CD1c-positive myeloid dendritic cell (primary cell): Measurements from ENCODE around the gene C10orf90.

Source experiments
- DNase-seq: peaks from one replicate; pipeline ENCODE4 v3.0.0-alpha.2; 2016; ENCODE audit errors: extremely low spot score

C10orf90 gene

DNA sequence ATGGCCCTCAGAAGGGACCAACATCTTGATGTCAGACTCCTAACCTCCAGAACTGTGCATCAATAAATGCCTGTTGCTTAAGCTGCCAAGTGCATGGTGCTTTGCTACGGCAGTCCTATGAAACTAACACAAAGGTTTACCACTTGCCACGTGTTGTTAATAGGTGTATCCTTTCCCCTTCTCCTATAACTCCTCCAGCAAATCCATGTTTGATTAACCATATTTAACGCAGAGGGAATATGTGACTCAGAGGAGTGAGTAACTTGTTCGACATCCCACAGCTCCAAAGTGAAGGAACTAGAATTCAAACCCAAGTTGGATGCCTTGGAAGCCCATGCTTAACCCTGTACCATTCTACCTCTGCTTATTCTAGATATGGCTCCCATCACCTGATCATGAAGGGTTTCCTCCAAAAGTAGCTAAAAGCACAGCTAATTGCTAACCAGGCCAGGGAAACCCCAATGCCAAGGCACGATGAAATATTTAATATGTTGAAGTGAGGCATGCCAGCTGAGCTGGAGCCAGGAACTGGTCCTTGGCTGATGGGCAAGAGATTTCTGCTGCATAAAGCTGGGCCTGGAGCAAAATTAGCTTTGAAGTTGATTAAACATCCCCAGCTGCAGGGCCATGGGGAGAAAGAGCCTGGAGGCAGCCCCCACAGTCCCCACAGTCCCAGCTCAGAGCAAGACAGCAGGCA lies 131.9 kb downstream of the C10orf90 start:
- no peak for DNase-seq

DNA sequence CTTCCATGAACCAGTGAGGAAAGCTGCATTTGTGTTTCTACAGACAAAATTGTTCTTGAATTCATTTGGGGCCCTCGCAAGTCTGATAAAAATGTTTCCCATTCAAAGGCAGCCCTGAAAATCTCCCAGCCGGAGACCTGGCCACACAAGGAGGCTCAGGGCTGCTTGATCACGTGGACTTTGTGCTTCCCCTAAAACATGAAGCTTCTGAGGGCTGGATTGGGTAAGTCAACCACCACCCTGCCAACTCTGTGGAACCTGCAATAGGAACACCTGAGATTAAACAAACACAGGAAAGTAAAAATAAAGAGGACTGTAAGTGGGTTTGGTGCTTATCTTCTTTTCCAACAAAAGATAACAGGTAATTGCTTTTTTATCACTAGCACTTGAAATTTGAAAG lies 133.8 kb downstream of the C10orf90 start:
- no peak for DNase-seq

DNA sequence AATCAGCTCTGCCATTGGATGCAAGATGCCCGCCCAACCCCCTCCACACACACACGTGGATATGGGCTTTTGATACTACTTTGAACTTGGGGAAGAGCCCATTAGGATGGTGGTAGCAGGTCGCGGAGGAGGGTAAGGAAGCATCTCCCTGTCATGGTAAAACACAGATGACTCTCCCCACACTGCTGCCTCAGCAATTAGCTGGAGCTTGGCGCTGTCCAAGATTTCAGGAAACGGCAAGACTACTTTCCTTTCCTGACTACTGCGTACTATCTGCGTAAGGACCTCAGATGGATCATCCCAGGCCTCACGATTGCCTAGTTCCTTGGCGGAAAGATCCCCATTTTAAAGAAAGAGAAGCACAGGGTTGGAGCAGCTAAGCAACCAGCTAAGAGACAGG lies 134.3 kb downstream of the C10orf90 start:
- no peak for DNase-seq

DNA sequence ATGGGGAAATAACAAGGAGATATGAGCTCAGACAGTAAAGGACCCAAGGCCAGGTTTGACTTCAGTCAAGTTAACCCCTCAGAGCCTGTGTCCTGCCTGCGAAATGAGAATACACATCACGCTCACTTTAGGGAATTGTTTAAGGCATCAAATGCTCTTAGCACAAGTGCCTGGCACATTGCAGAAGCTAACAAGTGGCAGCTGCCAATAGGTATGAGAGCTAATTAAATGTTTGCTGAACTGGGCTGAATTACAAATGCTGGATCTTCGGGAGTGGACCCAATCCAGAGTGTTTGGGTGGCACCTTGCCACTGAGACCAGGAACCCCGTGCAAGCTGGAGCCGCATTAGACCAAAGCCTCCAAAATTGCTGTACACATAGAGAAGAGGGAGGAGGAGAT lies 136.8 kb downstream of the C10orf90 start:
- no peak for DNase-seq

DNA sequence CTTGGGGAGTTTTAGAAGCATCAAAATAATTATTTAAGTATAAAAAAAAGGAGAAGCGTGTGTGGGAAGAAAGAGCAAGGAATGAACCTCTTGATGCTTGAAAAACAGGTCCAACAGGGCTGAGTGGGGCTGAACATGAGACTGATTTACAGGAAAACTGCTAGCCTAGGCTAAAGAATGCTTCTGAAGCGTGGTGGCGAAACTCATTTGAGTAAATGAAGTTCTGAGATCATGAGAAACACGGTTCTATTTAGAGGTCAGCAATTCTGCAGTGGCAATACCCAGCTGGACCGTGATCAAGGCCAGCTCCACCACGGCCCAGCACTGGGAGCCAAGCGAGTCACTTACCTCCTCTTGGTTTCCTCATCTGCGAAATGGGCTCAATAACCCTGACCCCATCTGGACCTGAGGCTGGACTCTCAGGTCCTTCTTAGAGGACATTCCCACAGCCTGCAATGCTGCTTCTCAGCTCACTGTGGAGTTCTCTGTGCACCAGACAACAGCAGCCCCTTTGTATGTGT lies 142.1 kb downstream of the C10orf90 start:
- no peak for DNase-seq

DNA sequence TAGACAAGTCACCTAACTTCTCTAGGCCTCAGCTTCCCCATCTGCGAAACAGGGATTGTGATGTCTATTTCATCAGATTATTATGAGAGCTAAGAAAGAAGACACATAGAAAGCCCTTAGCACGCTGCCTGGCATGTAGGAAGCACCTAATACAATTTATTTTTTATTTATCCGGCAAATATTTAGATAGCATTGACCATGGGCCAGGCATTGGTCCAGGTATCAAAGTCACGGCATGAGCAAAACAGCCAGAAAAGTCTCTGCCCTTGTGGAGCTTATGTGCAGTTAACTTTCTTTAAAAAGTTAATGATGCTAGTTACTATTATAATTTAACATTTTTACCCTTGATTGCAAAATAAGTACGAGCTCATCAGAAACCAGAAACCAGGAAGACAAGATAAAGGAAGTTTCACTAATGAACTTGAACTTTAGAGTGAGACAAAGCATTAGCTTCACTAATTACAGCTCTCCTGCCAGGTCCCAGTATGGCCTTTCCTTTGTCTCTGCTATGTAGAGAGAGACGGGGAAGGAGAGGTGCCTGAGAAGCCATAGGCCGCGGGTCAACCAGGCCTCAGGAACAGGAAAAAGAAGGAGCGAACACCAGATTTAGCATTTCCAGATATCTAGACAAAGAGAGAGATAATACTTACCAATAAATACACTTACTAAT lies 142.7 kb downstream of the C10orf90 start:
- no peak for DNase-seq

DNA sequence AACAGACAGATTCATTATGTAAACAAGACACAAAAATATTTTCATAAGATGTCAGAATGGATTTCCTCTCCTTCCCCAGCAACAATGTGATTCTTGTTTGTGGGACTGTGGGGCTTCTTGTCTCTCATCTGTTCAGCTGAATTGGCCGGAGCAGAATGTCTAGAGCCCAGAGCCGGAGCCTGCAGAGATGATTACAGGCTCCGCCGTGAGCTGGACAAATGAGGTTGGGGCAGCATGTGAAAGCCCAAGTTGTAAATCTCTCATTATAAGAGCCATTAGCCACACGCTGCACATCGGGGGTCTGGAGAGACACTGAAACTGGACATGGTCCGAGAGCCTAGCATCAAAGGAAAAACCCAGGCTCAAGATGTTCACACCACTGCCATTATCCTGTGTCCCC lies 145.2 kb downstream of the C10orf90 start:
- DNase-seq = no peak

DNA sequence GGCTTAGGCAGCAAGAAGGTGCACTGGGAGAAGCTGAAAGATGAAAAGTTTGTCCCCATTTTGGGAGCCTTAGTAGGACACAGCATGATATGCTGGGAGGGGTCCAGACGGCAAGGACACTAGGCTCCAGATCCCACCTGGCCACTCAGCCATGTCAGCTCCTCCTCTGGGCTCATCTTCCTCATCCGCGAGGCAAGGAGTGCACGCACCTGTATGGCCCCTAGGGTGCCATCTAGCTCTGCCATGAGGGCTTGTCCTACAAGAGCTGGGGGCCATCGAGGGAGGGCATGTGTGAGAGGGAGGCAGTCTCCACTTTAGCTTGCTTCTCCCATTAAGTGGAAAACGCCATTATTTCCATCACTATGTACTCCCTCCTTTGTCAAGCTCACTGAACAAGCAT lies 146.0 kb downstream of the C10orf90 start:
- no peak for DNase-seq

DNA sequence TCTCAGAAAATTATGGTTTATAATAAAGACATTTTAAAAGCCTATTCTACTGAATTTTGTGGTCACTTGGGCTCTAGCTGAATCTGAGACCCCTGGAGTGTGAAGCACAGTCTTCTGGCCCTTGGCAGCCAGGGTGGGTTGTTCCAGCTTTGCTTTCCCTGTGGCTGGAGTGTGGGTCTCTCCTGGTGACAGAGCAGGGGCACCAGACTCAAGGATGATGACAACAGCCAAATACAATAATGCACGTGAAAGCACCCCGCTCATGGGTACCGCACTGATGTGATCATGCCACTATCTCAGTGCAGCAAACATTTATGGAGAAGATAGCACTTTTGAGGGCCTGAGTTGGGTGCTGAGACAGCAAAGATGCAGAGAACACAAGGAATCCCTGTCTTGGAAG lies 147.4 kb downstream of the C10orf90 start:
- DNase-seq = no peak

DNA sequence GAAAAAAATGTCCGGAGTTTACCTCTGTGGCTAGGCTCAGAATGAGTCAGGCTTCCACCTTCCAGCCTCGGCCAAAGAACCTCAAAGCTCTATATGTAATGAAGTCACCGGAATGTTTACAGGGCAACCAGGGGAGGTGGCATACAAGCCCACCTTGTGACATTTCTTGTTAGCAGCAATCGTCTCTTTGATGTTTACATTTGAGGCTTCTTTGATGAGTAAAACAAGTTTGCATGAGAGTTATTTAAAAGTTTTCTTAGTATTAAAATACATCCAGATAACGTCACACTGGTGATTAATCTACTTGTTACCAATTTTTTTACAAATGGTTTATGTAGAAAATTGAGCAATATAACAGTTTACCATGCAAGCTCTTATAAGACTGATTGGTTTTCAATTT lies 149.1 kb downstream of the C10orf90 start:
- DNase-seq = no peak

DNA sequence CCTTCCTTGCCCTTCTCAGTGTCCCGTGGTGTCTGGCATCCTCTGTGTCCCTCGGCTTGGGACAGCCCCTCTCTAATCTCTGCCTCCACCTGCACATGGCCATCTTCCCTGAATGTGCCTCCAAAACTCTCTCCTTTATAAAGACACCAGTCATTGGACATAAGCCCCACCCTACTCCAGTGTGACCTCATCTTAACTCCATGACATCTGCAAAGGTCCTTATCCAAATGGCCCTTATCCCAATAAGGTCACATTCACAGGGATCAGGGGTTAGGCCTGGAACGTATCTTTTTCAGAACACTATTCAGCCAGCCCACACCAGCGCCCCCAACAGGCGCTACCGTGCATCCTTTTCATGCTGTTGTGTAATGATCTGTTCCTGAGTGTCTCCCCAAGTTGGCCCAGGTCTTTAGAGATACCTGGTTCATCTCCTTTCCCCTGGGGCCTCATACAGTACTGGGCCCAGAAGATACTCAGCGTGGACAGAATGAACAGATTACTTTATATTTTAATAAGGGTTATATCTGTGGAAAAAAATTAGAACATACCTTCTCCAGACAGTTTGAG lies 149.7 kb downstream of the C10orf90 start:
- no peak for DNase-seq

DNA sequence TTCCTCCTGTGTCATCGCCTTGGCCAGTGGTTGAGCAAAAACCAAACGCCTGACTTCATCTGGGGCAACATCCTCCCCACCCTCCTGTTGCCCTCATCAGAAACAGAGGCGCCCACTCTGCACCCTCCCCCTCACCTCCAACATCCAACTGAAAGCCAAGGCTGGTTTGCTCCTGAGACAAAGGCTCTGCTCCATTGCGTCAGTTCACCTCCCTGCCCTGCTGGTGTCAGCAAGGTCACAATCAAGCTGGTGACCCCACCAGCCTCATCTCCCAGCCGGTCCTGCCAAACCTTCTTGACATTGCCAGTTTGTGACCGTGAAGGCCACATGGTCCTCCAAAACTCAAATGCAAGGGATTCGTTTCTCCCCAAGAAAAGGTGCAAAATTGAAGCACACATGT lies 150.5 kb downstream of the C10orf90 start:
- no peak for DNase-seq

DNA sequence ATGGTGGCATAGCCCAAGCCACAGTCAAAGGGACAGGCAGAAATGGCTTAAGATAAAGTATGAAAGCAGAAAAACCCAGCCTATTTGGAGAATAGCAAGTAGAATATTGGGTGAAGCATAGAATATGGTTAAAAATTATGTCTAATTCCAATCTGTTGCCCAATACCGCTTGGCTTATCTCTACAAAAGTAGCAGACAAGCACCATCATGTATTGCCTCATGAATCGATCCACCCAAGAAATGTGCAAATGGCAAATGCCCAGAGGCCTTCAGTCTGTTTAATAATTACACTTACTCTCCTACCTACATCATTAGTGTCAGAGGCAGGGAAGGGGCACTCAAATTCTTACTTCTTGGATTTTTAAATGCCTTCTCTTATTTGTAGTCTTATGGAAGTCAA lies 151.3 kb downstream of the C10orf90 start:
- no peak for DNase-seq

DNA sequence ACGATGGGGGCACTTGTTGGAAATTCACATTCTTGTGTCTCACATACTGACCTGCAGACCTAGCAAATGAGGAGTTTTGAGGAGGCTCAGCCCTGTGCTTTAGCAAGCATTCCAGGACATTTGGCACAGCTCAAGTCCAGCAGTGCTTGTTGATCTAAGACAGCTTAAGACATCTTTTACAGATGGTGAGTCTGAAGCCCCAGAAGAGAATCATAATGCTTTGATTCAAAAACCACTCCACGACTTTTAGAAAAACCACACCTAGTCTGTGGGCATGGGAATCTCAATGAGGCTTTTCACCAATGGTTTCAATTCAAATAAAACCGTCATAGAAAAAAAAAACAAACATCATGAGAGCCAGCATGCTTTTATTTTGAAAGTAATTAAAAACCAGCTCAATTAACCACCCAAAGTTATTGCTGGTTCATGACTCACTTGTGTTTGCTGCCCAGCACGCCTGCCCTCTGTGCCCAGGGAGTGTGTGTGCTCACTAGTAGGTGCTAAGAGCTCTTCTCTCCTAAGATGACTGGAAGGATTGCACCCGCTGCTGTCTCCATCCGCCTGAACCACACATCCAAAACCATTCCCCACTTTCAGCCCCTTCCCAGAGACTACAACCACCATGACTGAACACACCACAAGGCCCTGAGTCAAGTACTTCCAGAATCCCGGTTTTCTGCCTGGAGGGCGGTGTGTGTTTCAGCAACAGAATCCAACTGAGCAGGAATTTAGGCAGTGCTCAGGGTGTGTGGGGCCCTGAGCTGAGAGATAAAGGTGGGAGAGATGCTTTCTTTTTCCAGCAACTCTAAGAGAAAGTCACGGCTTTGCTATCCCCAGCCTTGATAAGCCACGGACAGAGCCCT lies 152.0 kb downstream of the C10orf90 start:
- DNase-seq = no peak

DNA sequence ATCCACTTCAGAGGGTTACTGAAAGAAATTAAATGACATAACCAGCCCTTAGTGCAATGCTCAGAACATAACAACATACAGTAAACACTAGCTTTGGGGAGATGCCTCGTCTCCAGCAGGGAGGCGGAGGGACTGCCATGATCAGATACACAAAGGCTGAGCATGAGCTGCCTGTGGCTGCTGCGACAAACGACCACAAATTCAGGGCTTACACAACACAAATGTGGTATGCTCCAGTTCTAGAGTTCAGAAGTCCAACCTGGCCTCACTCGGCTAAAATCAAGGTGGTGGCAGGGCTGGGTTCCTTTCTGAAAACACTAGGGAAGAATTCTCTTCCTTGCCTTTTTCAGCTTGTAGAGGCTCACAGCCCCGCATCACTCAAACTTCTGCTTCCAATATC lies 154.0 kb downstream of the C10orf90 start:
- DNase-seq = no peak

DNA sequence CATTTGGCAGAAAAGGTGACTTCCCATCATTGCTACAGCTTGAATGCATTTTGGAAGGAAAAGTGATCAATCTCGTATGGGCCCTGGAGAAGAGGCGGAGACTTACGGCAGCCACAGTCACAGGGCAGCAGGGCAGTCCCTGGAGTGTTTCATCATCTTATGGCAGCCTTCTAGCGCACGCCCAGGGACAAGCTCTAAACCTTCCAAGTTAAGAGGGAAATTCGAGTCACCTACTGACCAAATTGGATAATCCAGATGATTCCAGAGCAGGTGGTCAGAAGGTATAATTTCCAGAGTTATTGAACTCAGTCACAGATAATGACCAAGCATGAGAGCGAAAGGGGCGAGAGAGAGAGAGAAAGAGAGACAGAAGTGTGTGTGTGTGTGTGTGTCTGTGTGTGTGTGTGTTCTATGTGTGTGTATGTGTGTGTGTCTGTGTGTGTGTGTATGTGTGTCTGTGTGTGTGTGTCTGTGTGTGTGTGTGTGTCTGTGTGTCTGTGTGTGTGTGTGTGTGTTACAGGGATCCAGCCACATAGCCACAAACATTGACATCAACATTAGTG lies 158.5 kb downstream of the C10orf90 start:
- no peak for DNase-seq

DNA sequence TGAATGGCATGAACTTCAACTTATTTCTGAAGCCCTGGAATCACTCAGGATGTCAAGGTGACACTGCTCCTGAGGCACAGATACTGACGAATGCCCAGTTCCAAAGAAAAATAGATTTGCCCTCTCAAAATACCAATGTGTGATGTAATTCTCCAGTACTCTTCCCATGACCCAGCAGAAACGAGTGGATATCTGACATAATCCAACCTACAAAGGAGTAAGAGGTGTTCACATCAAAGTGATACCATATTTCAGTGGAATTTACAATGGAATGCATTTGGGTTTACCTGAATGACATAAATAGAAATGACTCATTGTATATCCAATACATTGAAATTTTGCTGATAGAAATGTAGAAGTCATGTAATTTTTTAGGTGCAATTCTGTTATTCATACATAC lies 161.3 kb downstream of the C10orf90 start:
- no peak for DNase-seq

DNA sequence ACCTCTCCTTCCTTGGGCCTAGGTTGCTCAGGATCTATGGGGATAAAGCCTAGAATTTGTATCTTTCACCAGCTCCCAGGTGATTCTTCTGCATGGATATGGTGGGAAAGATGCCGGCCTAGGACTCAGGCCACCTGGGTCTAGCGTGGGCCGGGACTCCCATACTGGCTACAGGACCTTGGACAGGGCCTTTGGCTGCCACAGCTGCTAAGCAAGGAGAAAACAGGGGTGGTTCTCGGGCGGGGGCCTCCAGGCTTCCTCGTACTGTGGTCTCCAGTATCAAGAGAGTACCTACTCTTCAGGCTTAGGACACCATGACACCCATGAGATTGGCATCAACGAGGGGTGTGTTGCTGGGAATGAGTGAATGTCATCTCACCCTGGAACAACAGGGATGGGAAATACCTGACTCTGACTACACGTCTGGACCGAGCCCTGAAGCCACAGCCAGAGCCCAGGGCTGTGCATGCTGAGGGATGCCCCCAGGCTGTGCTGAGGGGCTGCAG lies 161.9 kb downstream of the C10orf90 start:
- no peak for DNase-seq

DNA sequence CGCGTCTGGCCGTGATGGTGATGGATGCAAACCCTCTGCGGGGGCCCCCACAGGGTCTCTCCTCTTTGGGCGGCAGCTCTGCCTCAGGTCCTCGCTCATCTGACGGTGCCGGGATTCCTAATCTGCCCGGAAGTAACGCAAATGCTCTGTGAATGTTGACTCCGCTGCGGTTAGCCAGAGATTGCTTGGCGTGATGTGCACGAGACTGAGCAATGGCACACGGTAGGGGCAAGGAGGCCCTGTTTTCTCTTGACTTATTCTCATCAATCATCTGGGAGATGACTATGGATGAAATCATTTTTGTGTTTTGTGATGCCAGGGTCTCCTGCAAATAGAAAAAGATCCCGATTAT lies 165.8 kb downstream of the C10orf90 start:
- no peak for DNase-seq

DNA sequence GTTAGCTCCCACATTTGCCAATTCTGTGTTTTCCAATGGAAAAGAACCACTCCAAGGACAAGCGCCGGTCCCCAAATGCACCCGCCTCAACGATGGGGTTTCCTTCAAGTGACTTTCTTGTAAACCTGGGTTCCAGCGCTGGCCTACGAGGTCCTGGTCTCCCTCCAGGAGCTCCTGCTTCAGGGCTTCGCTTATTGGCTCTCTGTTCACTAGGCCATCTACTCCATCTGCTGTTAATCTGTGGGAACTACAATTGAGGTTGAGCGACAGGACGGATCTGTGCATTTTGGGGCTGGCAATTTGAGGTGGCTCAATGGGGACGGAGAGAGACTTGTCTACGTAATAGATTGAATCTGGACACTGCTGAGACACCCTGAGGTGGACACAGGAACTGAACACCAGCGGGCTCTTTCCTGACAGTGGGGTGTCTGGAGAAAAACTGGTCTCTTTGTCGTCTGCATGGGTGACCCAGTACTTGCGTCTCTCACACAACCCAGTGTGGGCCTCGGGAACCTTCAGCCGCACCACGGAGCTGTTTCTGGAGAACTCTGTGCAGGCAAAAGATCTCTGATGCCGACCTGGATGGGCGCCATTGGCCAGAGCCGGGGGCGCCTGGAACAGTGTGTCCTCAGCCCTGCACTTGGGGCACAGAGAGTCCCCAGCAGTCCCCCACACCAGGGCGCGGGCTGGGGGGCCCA lies 166.3 kb downstream of the C10orf90 start:
- DNase-seq = peak; percentile 46

DNA sequence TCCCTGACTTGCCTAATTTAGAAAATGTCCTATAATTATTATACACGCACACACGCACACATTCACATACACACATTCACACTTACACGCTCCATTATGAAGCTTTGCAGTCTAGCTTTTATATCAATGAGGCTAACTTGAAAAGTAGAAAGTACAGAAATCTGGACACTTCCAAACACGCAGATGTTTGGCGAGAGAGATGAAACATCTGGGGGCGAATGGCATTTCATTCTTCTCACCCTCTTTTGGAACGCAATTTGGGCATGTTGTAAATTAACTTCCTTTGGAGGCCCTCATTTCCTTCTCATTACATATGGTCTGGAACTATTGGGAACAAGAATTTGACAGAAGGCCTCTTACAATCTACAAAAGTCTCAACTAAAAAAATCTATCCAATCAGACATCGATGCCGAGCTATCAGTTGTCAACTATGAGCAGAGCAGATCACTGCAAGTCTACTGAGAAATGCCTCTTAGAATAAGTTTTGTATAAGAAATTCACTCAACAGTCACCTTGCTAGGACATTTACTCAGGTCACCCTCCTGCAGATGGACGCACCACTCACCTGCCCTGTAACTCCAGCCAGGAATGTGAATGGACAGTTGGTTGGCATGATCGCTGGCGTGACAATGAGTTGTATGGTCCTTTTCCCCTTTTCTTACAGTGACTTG lies 167.0 kb downstream of the C10orf90 start:
- no peak for DNase-seq
